GM19193 (cell line): ENCODE results near the gene FAM131B.

Source experiments
- POLR2A ChIP-seq: IDR thresholded peaks from 4 replicates; pipeline ENCODE4 v1.6.1; 2011; ENCODE audit not compliant: insufficient read depth, insufficient read length; ENCODE audit errors: extremely low read depth

FAM131B gene

DNA sequence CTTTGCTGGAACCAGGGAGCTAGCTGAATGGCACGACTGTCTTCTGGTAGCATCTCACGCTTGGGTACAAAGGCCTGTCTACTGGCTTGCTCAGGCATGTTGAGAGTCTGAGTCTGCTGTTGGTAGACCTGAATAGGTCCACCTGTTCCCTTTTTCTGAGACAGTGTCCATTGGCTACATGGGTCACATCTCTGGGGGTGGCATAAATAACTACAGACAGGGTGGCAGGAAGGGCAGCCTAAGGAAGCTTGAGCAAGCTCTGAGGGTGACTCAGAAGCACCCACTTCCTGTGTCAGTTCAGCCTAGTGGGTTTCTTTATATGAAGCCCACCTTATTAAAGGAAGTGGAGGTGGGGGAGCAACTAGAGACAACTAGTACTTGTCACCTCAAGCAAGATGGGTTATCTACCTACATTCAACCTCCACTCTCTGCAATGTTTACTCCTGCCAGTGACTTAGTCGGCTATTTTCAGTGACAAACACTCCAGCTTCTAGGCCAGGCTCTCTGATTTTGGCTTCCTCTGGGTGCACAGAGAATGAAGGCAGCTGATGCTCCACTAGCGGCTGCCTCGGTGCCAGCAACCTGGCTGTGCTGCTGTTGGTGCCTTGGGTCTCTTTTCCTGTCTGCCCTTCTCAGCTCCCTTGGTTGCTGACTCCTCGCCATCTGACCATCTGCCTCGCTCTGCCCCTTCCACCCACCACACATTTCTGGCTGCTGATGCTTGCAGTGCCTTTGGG is 13.0 kb upstream of the FAM131B start:
- no peak for TF ChIP-seq POLR2A

DNA sequence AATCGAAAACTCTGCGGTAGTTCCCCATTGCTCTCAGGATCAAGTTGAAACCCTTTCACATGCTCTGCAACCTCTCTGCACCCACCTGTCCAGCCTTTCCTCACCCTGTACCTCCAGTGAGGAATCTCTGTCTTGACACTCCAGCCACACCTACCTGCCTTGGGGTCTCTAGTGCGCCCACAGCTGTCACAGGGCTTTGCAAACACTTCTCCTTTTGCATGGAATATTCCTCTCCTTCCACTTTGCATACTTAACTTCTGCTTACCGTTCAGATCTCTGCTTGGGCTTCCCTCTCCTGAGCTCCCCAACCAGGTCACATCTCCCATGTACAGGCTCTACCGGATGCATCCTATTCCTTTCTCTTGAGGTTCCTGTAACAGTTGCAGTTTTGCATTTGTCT is 12.0 kb upstream of the FAM131B start:
- TF ChIP-seq POLR2A = no peak

DNA sequence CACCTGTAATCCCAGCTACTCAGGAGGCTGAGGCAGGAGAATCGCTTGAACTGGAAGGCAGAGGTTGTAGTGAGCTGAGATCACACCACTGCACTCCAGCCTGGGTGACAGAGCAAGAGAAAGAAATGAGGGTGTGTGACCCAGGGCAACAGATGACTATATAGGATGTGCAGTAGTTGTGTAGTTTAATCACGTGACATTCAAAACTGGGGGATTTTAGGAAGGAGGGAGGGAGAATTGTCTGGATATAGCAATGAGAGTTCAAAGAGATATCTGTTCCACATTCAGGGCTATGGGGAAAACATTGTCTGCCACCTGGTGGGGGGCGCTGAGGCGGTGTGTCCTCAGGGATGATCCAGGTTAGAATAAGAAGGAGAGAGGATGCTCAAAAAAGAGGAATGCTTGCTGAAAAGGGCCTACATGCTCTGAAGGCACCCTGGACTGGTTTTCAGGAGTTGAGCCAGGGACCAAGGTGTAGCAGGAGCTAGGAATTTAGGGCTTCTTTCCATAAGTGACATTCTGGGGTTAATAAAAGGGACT is 10.8 kb upstream of the FAM131B start:
- TF ChIP-seq POLR2A = no peak

DNA sequence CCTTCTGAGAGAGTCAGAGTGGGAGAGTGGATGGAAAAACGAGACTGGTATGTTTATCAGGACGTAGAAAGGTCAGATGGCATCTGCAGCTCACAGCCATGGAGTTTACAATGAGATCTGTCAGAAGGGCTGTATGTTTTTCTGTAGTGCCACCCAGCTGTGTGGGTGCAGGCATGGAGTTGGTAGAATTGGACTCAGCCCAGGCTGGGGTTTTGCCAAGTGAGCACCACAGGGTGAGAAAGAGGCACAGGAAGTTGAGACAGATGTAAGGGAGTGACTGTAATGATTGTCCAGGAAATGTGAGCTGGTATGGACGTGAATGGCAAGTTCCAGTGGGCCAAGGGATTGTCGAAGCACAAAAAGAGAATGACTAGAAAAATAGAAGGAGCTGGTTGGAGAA is 9.6 kb upstream of the FAM131B start:
- TF ChIP-seq POLR2A = no peak

DNA sequence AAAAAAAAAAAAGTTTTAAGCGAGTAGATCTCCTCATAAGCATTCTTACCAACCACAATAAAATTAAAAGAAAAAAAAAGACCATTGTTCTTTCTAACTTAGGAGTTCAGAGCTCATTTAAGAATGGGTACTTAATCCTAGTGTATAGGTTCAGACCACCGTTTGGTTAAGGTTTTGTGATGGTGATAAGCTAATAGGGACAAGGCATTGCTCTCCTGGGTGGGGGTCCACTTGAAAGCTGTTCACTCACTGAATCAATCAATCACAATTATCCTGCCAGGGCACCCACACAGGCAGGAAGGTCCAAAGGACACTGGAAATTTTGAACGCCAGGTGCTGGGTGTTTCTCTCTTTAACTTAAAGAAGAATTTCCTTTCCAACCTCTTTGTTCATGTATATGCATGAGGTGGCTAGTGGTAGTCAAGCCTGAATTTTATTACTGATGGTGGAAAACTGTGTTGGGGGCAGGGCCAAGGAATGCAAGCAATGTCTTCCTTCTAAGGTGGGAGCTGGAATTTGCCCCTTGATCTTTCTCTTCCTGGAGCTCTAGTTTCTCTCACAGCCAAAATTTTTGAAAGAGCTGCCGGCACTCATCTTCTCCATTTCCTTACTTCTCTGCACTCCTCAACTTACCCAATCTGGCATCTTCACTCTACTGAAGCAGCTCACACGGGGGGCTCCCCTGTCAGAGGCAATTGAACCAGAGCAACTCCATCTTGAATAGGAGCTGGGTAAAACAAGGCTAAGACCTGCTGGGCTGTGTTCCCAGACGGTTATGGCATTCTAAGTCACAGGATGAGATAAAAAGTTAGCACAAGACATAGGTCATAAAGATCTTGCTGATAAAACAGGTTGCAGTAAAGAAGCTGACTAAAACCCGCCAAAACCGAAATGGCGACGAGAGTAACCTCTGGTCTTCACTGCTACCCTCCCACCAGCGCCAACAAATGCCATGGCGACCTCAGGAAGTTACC is 7.5 kb upstream of the FAM131B start:
- no peak for TF ChIP-seq POLR2A

DNA sequence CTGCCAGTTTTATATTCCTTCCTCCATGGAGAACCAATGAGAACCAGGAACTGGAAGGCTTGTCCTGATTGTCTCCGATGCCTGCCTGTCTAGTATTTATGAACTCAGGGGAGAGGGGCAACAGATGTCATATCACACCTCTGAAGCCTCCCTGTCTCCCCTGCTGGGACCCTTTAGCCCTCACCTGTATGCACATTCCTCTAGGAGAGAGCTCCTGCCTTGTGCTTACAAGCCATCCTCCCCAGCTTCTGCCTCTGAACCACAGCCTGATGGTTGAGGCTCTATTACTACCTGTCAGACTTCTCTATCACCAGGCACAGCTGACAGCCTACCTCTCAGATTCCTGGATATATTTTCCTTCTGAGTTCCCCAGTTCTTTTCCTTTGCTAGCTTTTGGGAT is 5.9 kb upstream of the FAM131B start:
- no peak for TF ChIP-seq POLR2A

DNA sequence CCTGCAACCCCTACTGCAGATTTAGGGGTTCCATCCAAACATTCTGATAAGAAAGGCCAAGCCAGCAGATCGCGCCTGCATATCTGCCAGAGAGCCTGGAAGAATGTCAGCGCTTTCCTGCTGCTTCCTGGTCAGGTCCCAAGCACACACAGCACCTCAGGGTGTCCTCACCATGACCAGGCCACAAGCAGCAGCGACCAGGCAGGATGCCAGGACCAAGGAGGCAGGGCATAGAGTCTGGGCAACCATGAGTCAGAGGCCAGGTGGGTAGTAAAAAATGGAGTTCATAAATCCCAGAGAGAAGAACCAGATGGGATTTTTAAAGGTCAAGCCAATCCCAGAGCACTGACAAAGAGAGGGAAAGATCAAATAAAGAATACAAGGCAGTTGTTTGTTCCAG is 5.5 kb upstream of the FAM131B start:
- TF ChIP-seq POLR2A = no peak

DNA sequence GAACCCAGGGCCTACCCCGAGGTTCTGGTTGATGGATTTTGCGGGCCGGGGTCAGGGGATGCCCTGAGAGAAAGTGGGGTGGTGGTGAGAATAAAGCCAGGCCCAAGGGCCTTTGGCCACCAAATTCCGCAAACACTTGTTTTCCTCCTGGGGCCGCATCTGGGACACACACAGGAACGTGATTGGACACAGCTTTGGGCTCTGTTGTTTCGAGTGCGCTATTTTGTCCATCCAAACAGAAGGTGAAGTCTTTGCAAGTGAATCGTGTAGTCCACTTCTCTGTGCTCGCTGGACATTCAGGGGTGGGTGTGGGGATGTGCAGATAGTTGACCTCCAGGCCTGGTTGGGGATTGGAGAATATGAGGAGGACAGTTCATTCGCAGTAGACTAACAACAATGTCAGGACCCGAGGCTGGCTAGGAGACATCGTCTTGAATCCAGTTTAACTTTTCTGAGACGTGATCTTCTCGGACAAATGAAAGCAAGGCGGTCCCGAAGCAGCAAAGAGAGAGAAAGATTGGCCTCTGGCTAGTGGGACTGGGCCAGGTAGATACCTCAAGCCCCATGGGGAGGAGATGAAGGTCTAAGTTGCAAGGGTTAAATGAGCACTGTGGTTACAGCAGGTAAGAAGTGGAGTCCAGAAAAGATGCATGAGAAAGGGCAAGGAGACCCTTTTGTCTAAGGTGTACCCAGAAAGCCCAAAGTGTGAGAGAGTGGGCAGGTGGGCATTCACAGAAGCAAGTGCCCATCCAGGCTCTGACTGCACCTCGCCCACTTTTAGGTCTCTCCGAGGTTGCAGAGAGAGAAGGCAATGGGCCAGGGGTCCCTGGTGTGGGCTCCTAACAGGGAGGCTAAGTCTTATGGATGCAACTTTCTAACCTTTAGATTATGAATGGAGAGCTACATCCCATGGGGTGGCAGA is 764 bp upstream of the FAM131B start:
- TF ChIP-seq POLR2A = no peak

DNA sequence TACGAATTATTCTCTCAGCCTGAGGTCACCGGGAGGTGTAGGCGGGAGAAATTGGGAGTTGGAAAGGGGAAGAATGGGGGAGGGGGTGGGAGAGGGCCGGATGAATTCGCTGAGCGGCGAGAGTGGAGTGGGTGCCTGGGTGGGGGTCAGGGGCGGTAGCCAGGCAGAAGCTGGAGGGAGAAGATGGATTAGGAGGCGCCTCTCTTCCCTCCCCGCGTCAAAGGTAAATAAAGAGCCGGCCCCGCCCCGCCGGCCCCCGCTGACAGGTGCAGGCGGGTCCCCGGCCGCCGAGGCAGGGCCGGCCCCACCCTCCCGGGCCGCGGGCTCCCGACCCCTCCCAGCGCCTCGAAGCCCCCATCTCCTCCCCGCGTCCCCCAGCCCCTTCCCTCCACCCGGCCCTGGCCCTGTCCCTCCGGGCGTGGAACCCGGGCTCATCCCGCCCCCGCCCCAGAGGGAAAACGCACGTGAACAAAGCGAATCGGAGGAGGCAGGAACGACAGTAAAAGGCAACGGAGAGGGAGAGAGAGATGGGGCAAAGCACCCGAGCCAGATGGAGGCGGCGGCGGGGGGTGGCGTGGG is 872 bp downstream of the FAM131B start:
- TF ChIP-seq POLR2A = no peak

DNA sequence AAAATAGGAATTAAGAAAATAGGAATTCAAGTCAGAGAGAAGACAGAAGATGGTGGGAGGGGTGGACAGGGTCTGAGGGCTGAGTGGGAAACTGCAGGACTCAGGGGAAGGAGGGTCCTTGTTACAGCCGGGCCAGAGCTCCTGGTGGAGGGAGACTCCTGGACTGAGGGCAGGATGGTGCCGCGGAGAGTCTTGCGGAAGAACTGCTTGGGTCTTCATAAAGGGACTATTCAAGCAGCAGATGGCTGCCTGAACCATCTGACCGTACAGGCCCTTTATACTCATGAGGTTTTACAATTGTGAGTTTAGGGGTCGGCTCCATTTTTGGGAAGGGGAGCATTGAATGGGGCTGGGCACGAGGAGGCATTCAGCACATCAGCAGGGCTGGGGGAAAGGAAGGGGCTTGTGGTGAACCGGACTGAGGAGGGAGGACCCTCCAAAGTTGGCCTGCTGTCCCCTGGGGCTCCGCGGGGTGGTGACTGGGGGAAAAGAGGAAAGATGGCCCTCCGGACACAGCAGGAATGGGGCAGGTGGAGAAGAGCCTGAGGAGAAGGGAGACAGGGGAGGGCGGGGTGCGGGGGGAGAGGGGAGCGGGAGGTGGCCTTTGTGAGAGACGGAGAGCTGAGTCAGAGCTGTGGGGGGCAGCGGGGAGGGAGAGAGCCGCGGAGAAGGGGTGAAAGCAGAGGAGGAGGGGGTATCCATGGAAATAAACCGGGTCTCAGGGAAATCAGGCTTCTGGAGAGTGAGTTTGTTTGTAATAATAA is 1.5 kb downstream of the FAM131B start:
- no peak for TF ChIP-seq POLR2A

DNA sequence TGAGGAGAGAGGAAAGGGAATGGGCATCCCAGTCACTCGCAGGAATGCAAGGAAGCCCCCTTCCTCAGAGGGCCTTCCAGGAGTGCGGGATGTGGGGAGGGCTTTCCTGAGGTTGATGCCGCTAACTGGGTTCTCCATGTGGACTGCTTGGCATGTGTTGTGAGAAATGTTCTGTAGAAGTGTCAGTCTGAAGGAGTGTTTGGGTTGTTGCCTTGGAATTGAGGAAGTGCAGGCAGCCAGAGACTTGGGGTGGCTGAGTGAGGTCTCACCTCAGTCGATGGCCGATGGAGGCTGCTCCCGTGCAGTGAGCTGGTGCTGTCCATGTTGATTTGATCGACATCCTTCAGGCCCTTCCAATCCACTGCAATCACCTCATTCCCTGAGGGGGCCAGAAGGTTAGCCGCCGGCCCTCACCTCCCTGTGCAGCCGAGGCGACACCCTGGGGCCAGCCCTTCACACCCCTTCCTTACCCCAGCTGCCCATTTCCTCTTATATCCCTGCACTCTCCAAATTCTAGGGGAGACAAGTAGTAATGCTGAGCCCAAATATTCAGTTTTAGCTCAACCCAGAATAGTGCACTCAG is 2.7 kb downstream of the FAM131B start:
- no peak for TF ChIP-seq POLR2A

DNA sequence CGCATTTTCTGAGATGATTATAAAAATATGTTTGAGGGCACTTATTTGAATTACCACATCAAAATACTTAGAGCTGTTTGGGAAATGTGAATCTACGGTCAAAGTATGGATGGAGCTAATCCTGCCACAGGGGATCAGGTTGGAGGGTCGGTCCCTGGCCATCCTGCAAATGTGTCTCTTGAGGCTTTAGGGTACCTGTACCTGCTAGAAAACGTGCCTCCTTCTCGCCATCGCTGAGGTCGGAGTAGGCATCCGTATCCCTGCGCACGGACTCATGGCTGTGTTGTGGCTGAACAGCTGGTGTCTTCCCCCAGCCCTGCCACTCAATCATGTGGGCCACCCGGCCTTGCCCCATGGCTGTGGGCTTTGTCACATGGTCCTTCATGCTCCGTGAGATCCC is 3.9 kb downstream of the FAM131B start:
- TF ChIP-seq POLR2A = no peak

DNA sequence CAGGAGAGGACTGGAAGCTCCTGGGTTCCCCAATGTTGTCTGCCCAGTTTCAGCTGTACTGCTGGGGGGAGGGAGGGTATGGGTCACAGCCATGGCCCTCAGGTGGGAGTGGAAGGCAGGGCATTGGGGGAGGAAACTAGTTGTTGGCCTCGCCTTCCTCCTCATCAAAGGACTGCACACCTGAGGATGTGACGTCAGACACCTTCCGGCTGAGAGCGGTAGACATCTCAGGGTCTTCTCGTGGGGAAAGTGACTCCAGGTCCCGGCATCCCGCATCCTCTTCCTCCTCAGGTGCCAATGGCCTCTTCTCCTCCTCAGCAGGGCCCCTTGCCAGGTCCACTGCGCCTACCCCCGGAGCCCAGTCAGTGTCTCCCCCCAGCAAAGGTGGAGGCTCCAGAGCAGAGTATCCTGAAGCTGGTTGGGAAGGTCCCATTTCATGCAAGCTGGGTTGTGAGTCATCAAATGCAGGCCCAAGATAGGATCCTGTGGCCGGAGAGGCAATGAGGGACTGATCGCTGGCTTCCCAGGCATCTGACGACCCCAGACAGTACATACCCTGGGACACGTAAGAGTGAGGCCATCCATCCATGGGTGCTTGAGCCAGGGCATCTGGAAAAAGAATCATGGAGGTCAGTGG is 6.0 kb downstream of the FAM131B start:
- no peak for TF ChIP-seq POLR2A
